GM12872 (cell line): ENCODE results near the gene ZKSCAN4.

Experiments used
- CTCF ChIP-seq: IDR thresholded peaks from 3 replicates; pipeline ENCODE4 v1.5.1; 2011; ENCODE audit warnings: low read depth, mild to moderate bottlenecking, low read length, moderate library complexity; ENCODE audit not compliant: insufficient read depth

ZKSCAN4 gene

GRCh38 chr6:28248916-28249315 lies 3.2 kb downstream of the ZKSCAN4 start:
- TF ChIP-seq CTCF: no peak

DNA sequence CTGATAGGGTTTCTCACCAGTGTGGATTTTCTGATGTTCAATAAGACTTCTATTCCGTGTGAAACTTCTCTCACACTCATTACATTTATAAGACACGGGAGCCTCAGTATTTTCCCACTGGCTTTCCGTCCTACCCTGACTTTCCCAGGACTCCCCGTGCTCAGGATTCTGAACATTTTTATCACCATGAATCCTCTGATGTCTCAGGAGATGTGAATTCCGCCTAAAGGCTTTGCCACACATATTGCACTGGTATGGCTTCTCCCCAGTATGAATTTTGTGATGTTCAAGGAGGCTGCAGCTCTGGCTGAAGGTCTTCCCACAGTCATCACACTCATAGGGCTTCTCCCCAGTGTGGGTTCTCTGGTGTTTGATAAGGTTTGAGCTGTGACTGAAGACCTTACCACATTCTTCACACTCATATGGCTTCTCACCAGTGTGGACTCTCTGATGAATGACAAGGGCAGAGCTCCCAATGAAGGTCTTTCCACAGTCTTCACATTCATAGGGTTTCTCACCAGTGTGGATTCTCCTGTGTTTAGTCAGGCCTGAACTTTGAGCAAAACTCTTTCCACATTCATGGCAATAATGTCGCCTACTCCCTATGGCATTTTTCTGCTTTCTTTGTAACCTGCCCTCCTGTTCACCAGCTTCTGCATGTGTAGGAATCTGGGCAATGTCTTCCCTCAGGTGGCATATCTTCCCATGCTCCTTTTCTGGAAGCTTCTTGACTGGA lies 6.7 kb downstream of the ZKSCAN4 start:
- no peak for TF ChIP-seq CTCF

DNA sequence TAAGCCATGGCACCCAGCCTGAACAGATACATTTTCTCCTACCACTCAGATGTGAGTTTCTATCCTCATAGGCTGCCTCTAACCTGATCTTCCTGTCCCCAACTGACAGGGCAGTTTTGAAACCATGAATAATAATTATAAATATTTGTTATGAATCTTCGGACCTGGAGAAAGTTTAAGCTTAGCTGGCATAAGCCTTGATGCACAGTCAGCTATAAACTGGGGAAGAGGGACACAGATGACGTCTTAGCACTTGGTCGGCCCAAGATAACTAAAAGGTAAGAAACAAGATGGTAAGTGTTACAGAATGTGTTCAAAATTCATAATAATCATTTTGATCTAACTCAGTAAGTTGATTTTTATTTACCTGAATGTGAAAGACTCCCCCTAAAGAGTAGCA lies 8.1 kb downstream of the ZKSCAN4 start:
- no peak for TF ChIP-seq CTCF

GRCh38 chr6:28240471-28240870 lies 11.6 kb downstream of the ZKSCAN4 start:
- TF ChIP-seq CTCF: no peak

- no peak for TF ChIP-seq CTCF
These were observed 12.4 kb downstream of the ZKSCAN4 start for GRCh38 chr6:28239636-28240035.

DNA sequence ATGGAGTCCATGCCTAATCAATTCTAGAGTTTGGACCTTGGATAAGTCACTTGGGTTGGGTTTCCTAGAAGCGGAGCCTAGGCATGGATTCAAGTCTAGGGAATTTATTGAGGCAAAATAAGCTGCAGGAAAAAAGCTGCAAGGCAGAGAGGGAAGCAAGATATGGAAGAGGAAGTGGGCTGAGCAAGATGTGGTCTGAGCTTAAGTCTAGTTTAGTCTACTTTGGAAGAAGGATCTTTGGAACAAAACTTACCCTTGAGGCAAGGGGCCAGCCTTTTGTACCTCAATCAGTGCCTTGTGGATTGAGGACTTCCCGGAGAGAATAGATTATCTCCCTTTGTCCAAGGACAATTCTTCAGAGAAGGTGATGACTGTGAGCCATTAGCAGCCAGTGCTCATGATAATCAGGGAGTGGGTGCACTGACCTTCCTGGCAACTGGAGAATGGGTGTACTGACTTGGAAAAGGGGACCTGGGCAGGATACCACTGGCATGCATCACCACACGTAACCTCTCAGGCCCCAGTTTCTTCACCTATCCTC lies 16.1 kb downstream of the ZKSCAN4 start:
- no peak for TF ChIP-seq CTCF

DNA sequence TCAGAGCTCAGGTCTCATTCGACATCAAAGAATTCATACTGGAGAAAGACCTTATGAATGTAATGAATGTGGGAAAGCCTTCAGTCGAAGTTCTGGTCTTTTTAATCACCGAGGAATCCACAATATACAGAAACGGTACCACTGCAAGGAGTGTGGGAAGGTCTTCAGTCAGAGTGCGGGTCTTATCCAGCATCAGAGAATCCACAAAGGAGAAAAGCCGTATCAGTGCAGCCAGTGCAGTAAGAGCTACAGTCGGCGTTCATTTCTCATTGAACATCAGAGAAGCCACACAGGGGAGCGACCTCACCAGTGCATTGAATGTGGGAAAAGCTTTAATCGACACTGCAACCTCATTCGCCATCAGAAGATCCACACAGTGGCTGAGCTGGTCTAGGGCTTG lies 19.3 kb downstream of the ZKSCAN4 start:
- TF ChIP-seq CTCF: no peak
